Measurements from ENCODE around the gene ARRDC4. TPM values are rescaled to one million over a fixed set of nuclear protein-coding genes. Genes with fewer than 3 reads are reported as not detected.

ARRDC4 gene, protein sequence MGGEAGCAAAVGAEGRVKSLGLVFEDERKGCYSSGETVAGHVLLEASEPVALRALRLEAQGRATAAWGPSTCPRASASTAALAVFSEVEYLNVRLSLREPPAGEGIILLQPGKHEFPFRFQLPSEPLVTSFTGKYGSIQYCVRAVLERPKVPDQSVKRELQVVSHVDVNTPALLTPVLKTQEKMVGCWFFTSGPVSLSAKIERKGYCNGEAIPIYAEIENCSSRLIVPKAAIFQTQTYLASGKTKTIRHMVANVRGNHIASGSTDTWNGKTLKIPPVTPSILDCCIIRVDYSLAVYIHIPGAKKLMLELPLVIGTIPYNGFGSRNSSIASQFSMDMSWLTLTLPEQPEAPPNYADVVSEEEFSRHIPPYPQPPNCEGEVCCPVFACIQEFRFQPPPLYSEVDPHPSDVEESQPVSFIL
- total RNA-seq (2014; rRNA removed; shearing (Covaris generic)), result 0.10 and 0.74 TPM in 2 replicates
- polyA plus RNA-seq (2015; cell fraction: cytosol; rRNA removed), result 3.0 and 4.7 TPM in 2 replicates
- polyA plus RNA-seq (2015; cell fraction: nucleus; rRNA removed), result 5.8 and 6.1 TPM in 2 replicates

DNA sequence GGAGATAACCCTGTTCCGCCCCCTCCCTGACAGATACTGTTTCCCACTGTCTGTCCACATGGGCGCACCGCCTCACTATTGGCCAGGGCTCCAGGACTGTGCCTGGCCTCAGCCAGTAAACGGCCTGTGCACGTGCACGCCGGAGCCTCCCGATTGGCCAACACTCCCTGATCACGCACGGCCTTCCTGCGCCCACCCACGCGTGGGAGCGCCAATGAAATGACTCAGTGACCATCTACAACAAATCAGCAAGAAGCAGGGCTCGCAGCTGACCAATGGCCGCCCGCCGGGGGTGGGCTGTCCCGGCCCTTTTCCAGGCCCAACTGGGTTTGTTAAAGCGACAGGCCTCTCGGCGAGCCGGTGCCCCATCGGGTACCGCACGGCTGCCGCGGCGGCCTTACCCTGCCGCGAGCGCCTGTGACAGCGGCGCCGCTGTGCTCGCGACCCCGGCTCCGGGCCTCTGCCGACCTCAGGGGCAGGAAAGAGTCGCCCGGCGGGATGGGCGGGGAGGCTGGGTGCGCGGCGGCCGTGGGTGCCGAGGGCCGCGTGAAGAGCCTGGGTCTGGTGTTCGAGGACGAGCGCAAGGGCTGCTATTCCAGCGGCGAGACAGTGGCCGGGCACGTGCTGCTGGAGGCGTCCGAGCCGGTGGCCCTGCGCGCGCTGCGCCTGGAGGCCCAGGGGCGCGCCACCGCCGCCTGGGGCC lies at the start of gene ARRDC4:
Gene ARRDC4, plus strand, starts transcription at position 340 of the 703 bp plus-strand sequence. Its CDS starts 159 bp downstream, at position 499.
- peak; percentile 100 for DNase-seq (ENCODE audit: low read depth)

DNA sequence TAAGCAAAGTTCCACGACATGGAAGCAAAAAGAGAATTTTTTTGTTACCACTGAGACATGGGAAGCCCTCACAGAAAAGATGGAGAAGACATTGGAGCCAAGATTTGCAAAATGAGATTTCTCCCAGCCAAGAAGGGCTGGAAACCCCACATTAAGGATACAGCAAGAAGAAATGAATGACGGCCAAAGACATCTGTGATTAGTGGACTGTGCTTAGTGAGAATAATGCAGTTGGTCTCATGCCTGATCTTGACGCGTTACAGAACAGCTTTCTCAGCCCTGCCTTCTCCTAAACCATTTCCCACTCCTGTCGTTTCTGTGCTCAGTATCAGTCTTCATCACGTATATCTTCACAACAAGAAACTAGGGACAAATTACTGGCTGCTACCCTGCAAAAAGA lies 45.8 kb upstream of the ARRDC4 start:
- no peak for DNase-seq (ENCODE audit: low read depth)

DNA sequence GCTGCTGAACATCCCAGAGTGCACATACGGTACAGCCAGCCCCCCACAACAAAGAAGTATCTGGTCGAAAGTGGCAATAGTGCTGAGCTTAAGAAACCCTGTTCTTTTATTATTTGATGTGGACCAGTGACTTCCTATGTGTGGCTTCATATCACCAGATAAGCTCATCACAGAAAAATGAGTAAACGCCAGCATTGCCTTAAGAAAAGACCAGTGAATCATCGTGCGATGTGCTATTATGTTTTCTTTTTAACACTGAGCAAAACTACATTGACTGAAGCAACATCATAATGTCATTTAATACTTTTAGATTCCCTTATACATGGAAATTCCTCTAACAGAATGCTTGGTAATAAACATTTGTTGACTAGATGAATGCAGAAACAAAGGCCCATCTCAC lies 45.2 kb upstream of the ARRDC4 start:
- DNase-seq (ENCODE audit: low read depth), result no peak

DNA sequence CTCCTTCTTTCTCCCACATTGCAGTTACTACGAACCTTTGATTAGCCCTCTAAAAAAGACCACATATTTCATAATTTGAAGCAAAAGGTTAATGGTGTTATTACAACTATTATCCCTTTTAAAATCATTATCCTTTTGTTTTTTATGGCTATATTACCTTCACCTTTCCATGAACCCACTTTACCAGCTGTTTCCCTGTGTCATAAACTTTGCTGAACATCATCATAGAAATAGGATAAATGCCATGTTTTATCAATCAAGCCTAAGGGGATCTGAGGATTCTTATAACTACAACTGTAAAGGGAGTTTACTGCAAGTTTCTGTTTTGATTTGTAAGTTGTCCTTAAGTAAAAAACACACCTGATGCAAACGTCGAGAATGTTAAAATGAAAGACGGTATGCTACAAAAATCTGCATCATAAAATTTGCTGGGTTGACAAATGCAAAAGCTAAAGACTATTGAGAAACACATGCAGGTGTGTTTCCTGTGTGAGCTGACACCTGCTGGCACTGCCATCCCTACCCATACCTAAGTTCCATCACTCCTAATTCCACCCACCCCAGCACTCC lies 39.1 kb upstream of the ARRDC4 start:
- no peak for DNase-seq (ENCODE audit: low read depth)

DNA sequence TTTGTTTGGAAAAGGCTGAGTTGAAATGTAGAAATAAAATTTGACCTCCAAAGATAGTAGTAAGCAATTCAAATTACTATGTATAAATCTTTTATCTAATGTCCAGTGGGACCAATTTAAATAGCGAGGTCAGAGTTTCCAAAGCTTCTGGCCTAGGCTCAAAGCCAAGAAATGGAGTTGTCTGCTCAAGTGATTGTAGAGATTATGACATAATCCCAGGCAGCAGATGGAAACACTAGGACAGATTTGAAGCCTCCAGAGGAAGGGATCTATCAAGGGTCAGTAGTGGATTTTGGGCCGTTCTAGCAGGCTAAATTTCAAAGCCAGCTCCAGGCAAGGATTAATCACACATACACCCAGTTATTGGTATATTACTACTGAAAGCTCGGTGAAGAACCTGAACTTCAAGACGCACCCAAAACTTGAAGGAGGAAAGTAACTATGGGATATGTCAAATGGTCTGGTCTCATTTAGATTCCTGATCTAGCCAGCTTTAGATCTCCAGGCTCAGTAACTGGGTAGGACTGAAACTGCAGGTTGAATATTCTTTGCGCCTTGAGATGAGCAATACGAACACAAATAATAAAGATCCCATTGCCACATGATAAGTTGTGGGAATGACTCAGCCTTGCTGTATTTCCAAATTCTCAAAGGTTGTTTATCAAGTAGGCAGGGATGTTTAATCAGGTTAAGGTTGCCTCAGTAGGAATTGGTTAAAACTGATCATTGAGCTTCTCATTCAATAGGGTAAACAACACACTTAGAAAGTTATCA lies 30.9 kb upstream of the ARRDC4 start:
- DNase-seq (ENCODE audit: low read depth), result no peak

DNA sequence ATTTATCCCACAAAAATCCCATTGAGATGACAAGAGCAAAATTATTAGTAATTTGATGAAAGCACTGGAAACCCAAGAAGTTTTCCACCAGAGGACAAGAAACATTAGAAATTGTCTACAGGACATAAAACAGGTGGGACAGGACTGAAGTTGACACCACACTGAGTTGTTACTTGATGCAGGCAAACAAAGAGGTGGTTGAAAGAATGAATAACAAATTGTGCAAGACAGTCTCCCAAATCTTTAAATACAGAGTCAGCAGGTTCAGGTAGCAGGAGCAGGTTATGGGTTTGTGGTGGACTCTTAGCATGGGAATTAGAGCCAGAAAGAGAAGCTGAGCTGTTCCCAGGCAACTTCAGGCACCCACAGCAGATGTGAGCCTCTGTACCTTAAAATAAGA lies 30.3 kb upstream of the ARRDC4 start:
- DNase-seq (ENCODE audit: low read depth), result no peak

DNA sequence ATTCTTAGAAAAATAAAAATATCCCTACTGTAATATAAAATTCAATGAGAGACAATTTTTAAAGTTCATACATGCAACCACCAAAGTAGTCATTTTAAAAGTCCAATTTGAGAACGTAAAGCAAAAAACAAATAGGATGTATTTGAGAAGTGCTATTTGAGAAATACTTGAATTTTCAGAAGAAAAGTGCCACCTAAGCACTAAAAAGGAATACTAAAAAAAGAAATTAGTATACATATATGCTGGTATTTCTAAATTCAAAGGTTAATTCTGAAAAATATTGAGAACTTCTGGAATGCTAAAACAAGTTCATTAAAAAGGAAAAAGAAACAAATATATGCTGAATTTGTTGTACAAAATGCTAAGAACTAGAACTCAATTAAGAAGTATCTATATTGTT lies 29.2 kb upstream of the ARRDC4 start:
- no peak for DNase-seq (ENCODE audit: low read depth)

DNA sequence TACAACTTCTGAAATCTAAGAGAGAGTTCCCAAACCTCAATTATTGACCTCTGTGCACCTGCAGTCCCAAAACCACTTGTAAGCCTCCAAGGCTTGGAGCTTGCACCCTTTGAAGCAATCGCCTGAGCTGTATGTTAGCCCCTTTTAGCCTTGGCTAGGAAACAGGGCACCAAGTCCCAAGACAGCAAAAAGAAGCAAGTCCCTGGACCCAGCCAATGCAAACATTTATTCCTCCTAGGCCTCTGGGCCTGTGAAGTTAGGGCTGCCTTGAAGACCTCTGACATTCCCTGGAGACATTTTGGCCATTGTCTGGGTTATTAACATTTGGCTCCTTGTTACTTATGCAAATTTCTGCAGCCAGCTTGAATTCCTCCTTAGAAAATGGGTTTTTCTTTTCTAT lies 26.9 kb upstream of the ARRDC4 start:
- no peak for DNase-seq (ENCODE audit: low read depth)

DNA sequence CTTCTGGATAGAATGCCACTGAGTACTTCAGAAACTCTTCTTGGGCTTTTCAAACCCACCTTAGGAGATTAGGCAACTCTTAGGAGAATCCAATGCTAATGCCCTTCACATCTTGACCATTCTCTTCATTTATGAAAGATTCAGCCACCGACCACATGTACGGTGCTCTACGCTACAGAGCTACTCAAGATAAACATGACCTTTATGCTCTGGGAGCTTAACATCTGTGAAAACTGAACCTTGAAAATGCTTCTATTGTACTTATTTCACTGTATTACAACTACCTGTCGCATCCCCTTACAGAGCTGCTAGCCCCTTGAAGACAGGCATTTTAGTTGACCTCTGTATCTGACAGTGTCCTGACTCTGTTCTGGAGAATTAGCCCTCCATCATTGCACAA lies 19.5 kb upstream of the ARRDC4 start:
- DNase-seq (ENCODE audit: low read depth), result no peak

DNA sequence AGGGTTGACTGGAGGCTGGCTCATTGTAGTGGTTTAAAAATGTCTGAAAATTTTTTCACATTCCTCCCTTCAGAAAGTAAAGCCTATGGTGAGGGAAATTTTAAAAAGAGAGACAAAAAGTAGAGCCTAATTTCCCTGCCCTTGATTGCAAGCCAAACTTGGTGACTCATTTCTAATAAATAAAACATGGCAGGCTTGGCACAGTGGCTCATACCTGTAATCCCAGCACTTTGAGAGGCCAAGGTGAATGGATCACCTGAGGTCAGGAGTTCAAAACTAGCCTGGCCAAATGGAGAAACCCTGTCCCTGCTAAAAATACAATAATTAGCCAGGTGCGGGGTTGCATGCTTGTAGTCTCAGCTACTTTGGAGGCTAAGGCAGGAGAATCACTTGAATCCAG lies 18.9 kb upstream of the ARRDC4 start:
- DNase-seq (ENCODE audit: low read depth), result no peak

DNA sequence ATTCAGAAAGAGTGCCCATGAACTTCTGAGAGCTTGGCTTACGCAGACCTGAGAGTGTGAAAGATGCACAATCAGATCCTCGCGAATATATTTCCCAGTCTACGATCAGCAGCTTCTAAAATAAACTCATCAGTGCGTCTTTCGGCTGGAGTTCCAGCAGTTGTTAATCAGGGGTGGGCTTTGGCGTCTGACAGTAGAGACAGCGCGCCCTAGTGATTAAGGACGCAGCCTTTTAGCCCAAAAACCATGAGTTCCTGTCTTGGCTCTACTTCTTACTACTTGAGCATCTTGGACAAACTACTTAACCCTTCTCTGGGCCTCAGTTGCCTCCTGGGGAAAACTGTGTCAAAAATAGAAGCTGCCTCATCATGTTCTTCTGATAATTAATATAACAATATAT lies 15.8 kb upstream of the ARRDC4 start:
- DNase-seq (ENCODE audit: low read depth), result no peak

DNA sequence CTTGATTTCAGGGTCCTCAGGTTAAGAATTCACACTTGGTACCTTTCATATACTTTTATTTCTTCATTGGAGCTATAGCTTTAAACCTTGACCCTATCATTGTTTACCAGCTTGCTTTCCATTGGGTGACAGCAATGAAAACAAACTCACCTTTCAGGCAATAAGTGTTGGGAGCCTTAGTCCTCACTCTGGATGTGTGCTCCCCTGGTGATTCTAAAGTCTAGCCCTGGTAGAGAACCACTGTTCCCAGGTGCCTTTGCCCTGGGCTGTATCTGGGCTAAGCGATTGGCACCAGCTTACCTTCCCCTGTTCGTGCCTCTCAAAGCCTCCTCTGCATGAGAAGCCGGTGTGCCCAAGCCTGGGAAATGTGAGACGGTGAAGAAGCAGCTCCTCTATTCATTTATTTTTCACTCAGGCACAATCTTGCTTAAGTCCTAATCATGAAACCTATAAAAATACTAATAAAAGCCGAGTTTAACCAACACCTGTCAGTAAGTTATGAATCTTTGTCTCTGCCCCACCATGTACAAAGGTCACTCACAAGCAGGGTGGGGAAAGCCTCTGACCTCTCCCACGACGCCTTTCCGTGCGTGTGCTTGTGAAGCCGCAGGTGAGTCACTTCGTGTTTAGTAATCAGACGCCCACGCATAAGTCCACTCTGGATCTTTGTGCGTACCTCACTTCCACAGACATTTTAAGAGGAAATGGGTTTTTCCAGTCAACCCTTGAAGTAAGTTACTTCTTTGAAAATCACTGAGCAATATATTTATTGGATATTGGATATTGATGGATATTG lies 12.8 kb upstream of the ARRDC4 start:
- DNase-seq (ENCODE audit: low read depth), result no peak

DNA sequence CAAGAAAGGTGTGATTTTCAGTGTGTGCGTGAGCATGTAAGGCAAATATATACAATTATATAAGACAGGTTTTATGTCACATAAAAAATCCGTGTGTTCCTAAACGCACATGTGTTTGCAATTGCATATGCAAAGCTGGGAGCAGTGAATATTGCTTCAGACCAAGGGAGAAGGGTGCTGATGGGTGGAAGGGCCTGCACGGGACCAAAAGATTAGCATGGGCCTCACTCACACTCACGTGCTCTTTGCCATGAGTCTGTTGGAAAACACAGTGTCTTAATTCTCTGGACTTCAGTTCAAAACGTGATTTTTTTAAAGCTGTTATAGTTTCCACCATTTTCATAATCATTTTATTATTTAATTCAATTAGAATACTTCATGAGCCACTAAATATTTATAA lies 7.2 kb upstream of the ARRDC4 start:
- DNase-seq (ENCODE audit: low read depth), result no peak

DNA sequence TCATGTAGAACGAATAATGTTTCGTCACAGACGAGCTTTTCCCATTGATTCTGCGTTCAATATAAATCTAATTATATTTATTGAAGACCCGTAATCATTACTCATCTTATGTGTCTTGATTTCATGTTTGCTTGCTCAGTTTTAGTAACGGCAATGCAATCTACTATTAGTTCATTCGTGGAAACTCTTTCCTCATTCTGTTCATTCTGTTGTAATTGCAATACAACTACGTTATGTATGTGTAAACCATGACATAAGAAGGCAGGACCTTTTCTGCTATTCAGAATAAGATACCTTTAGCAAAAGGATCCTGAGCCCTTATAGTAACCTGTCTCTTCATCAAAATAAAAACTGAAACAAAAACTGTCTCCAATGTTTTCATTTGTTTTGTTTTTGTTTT lies 6.8 kb upstream of the ARRDC4 start:
- DNase-seq (ENCODE audit: low read depth), result no peak

DNA sequence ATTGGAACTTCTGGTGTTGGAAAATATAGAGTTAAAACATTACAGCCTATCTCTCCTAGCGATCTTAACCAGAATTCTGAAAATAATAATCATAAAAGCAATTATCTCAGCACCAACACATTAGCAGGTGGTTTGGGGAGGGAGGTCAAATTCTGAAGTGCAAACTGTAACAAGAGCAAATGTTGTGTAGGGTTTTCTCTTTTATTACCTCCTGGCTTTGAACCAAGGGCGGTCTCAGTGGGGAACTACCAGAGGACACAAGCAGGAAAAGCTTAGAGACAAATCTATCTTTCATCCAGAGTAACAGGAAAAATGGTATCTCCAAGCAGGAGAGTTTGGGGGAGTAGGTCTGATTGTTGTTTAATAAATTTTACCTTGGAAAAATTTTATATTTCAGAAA lies 5.5 kb upstream of the ARRDC4 start:
- DNase-seq (ENCODE audit: low read depth), result no peak

DNA sequence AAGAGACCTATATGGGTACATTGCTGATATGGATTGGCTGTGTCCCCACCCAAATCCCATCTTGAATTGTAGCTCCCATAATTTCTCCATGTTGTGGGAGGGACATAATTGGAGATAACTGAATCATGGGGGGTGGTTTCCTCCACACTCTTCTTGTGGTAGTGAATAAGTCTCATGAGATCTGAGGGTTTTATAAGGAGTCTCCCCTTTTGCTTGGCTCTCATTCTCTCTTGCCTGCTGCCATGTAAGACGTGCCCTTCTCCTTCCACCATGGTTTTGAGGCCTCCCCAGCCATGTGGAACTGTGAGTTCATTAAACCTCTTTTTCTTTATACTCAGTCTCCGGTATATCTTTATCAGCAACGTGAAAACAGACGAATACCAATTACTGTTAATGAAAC lies 5.0 kb upstream of the ARRDC4 start:
- no peak for DNase-seq (ENCODE audit: low read depth)

DNA sequence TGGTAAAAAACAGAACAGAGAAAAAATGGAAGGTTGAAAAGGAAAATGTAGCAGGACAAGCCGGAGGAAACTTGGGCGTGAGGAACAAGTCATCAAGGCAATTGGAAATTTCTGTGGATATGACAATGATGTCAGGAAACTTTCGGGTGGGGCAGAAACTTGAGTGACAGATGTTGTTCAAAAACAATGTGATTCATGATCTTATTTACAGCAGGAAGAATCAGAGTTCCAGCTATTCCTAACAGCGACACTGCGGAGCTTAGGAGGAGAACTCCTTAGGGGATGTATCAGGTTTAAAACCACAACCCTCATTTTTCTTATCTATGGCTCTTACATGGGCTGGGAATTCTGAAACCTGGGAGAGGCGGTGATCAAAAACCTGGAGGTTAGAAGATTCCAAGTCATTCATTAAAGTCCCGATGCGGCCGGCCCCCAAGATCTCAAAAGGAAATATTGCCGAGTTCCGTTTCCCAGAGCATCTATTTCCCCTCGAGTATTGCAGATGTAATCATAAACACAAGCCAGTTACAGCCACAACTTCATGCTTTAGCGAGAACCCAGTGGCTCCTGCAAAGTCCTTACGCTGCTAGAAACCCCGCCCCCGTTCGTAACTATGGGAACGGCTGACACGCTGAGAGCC lies 659 bp upstream of the ARRDC4 start:
- DNase-seq (ENCODE audit: low read depth), result no peak

DNA sequence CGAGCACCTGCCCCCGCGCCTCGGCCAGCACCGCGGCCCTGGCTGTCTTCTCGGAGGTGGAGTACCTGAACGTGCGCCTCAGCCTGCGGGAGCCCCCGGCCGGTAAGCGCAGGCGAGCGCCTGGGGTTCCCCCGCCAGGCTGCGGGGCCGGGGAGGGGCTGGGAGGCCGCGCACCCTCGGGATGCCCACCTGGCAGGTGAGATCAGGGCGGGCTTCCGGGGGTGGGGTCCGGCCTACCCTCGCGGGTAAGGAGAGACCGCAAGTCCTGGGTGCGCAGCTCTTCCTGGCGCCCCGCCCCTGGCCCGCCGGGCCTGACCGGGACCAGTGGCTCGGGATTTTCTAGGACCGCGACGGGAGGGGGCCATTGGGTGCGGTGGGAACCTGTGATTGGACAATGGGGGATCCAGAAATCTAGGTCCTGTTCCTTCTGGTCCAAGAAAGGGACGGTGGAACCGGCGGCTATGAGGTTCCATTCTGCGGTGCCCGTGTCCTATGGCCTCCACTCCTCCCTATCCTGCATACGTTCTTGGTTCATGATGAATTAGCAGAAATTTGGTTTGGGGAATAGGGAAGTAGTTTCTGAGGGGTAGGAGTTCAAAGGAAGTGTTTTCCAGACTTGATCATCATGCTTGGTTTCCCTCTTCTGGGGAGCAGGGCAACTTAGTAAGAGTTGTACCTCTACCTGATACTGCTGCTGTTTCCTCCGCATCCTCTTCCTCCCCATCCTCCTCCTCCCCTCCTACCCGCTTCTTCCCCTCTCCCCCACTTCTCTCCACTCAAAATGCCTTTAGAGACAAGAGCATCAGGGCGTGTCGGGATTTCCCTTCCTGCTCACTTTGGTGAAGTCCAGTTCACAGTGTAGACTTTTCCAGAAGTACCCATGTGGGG lies 808 bp downstream of the ARRDC4 start:
- no peak for DNase-seq (ENCODE audit: low read depth)

DNA sequence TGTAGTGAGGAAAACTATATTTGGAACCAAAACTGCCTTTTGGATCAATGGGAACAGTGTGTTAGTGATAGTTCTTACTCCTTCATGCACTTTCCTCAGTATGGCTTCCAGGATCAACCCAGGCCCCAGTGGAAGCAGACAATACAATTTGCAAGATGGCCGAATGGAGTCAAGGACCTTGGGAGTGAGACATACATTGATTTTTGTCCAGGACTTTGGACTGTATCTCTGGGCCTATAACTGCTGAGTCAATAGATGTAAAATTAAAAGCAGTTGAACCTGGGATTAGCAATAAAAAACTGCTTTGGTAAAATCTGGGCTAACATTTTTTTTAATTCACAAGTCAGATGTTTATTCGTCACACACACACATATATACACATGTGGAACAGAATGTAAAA lies 1.8 kb downstream of the ARRDC4 start:
- no peak for DNase-seq (ENCODE audit: low read depth)

All from HT1080 (cell line).